NAMALWA (cell line): ENCODE data around the gene MLXIPL.
A peak's percentile ranks its signal among the peaks of the same experiment; 100 is the strongest.
"Not testable (repeated sequence)": the region's sequence is repeated elsewhere in the genome, so short reads cannot be mapped to it uniquely, and the experiment has no call there.

Experiments
- DNase-seq: peaks from one replicate; pipeline ENCODE4 v3.0.0-alpha.2; 2015; ENCODE audit warnings: low spot score

Gene MLXIPL

DNA sequence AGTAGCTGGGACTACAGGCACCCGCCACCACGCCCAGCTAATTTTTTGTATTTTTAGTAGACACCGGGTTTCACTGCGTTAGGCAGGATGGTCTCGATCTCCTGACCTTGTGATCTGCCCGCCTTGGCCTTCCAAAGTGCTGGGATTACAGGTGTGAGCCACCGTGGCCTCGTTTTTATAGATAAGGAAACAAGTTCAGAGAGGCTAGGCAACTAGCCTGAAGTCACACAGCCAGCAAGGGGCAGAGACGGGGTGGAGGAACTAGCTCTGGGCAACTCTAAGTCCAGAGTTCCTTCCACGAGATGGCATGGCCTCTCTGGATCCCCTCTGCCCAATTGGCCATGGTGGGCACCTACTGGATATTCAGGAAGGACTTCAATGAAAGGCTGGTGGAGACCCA, 9.4 kb downstream of the MLXIPL start:
- not testable (repeated sequence) for DNase-seq

DNA sequence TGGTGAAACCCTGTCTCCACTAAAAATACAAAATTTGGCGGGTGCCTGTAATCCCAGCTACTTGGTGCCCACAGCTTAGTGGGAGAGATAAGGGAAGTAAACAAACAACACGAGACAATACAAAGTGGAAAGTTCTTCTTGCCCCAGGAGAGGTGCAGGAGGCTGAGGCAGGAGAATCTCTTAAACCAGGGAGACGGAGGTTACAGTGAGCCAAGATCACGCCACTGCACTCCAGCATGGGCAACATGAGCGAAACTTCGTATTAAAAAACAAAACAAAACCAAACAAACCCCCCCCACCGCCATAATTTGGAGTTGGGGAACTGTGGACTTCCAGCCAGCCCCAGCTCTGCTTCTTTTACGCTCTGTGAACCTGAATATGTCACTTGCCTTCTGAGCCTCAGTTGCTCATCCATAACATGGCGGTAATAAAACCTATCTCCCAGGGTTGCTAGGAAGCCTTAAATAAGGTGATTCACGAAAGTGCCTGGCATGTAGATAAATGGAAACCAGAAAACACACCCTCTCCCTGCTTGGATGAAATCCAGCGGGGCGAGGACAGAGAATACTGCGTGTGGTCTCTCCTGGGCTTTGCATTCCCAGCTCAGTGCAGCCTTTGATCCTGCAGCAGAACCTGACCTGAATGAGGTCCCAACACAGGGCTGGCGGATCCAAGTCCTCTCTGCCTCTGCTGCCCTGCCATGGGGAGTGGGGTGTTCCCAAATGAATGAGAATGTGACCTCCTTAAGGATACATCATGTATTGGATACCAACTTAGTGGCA, 10.2 kb downstream of the MLXIPL start:
- no peak for DNase-seq

DNA sequence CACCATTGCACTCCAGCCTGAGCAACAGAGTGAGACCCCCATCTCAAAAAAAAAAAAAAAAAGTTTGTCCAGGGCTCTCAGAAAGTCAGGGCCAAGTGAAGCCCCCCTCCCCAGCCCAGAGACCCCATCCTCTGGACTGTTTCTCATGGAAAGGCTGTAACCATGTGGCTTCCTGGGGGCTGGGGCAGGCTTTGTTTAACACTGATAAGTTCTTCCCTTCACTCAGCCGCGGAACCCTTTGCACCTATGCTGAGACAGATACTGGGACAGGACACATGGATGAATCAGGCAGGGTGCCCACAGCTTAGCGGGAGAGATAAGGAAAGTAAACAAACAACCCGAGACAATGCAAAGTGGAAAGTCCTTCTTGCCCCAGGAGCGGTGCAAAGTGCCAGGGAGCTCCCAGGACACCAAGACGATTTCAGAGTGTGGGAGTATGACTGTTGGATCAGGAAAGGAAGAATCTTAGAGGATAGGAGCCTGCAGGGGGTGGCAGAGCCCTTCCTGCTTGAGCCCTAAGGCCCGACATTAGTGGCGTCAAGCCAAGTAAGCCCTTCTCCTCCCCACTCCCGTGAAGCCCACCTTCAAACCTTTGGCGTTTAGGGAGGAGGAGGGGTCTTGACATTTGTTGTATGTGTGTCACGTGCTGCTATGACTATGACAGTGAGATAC, 11.6 kb downstream of the MLXIPL start:
- no peak for DNase-seq

DNA sequence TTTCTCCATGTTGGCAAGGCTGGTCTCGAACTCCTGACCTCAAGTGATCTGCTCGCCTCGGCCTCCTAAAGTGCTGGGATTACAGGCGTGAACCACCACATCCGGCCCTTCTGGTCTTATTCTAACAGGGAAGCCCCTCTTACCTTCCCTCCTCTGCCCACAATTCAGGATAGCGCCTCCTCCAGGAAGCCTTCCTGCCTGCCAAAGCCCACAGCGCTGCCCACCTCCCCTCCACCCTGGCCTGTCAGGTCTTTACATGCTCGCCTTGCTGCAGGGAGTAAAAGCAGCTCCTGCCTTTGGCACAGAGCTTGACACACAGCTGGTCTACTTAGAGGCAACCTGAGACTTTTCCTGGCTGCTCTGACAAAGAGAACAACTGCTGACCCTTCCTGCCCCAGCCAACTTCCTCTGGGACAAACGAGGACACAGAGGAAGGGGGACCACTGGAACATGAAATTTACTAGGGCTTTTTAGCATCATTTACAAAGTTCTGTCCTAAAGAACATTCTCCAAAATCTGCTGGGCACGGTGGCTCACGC, 13.2 kb downstream of the MLXIPL start:
- no peak for DNase-seq

DNA sequence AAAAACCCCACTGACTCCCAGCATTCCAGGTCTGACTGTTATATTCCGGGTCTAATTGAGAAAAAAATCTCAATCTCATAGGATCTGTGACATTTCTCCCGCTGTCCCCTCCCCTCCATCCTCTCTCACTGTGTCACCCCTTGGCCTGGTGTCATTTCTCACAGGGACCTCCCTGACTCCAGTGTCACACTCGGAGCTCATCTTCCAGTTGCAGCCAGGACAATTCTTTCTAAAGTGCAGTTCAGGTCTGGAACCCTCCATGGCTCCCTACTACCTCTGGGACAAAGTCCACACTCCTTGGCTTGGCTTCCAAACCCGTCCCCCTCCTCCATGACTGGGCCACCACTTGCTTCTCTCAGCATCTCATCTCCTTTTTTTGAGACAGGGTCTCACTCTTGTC, 14.2 kb downstream of the MLXIPL start:
- DNase-seq: no peak

DNA sequence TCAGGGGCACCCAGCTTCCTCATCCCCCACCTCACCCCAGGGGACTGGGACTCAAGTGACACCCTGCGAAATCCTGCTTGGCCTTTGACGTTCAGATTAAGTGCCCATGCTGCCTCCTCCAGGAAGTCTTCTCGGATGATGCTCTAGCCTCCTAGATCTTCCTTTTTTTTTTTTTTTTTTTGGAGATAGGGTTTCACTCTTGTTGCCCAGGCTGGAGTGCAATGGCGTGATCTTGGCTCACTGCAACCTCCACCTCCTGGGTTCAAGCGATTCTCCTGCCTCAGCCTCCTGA, 16.7 kb downstream of the MLXIPL start:
- not testable (repeated sequence) for DNase-seq

DNA sequence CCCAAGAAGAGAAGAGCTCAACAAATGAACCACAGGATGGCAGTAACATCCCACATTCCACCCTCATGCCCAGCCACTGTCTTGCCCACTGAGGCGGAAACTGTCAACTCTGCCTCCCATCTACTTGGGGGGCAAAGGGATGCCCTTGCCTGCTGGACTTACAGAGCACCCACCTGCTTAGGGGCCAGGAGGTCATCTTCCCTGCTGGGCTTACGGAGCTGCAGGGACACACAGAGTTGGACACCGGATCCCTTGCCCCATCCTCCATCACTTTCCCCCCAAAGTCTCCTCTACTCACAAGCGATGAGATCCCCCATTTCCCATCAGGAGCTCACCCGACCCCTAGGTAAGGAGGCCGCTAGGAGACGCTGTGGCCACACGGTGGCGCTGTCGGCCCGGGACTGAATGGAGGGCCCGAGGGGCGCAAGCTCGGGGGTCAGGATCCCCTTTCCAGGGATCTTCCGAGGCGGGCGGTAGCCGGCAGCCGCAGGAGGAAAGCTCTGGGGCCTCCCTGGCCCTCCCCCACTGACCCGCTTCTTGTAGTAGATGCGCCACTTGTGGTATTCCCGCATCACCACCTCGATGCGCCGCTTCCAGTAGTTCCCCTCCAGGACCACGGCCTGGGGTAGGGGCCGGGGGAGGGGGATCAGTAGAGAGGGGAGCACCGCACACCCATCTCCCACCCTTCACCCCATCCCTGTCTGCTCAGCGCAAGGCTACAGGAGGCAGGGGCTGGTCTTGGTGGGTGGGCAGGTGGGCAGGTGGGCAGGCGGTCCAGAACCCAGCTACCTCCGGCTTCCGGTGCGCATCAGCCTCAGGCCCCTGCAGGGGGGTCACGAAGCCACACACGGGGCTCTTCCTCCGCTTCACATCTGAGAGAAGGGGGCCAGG, 17.3 kb downstream of the MLXIPL start:
- DNase-seq: peak; percentile 84

DNA sequence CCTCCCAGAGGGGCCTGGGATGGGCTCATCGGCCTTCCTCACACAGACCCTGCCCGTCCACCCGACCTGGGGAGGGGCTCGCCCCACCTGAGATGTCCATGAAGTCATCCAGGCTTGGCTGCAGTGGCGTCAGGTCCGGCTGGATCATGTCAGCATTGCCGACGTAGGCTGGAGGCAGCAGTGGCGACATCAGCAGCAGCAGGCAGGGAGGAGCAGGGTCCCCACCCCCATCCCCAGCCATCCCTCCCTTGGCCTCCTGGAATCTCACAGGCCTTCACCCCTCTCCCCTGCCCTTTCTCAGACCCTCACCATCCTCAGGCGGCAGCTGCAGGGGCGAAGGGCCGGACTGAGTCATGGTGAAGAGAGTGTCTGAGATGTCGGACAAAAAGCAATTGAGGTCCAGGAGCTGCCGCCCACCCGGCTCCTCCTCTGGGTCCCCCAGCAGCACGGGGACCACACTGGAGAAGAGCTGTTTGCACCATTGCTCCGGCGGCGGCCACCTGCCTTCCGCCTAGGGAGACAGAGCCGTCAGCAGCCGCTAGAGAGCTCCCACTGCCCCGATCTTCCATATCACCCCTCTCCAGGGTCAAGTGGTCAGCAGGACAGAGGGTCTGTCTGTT, 18.6 kb downstream of the MLXIPL start:
- no peak for DNase-seq

DNA sequence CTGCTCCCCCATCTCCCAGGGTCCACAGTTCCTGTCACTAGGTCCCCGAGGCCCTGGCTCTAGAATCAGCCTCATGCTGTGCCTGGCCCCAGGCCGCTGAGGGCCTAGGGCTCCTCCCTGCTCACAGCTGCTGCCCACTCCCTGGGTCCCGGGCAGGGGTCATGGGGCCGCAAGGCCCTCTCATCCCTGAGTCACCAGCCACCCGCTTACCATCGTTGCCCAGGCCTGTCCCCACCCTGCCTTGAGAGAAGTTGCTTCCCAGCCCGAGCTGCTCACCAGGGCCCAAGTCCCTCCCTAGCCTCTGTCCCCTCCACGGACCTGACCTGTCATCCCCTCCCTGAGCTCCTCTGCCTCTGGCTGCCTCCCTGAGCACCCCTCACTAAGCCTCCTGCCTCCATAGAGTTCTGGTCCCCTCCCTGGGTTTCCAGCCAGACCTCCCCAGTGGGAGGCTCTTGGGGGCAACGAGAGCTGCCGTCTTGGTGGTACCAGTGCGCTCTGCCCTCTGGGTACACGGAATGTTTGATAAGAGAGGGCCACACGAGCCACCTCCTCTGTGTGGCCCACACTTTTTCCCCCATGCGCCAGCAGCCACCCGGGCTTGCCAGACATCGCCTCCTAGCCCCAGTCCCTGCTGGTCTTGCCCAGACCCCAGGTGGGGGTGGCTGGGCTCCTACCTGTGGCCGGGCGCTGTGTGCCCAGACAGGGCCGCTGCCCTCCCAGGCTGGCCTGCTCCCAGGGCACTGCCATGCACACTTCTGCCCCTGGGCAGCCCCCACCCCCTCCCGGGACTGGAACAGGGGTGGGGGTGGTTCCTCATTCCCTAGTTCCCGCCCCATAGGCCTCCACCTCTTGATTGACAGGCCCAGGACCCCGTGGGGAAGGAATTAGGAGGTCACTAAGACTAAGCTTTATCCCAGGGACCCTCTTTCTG, 21.3 kb downstream of the MLXIPL start:
- no peak for DNase-seq

DNA sequence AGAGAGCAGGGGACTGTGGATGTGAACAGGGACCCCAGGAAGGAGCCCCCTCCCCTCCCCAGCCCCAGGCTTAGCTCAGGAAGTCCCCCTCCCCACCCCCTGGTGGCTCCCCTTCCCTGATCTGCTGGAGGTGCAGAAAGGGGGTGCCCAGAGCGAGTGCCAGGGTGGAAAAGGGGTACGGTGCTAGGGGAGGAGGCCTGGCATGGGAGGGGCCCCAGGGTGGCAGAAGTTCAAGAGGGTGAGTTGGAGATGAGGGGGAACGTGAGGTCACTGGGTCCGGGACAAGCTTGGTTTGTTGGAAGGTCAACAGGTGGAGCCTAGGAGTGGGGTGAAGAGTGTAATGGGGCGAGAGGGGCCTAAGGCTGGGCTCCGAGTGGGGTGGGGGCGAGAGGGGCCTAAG, 24.4 kb downstream of the MLXIPL start:
- no peak for DNase-seq

DNA sequence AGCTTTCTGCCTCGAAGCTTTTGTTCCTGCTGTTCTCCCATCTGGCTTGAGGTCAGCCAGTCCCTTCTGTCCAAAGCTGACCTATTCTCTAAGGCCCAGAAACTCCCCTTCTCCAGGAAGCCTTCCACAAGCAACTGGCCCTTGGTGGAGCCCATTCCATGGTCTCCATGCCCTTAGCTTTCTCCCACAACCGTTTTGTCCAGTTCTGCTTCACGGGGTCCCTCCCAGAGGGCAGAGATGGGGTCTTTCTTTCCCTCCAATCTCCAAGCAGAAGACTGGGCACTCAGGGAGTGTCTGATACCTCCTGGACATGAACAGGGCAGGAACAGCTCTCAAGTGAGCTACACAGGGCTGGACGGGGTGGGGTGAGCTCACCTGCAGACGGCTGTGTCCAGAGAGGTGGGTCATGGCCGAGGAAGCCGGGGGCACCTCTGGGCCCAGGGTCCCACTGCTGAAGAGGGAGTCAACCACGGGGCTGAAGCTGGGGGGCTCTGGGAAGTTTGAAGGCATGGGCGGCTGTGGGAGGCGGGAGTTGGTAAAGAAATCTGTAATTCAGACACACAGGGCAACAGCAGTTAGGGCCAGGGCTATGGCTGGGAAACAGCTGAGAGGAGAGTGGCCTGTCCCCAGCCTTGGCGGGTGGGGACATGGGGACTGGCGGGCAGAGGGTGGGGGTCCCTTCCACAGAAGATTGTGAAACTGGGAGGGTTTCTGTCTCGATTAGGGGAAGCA, 25.0 kb downstream of the MLXIPL start:
- DNase-seq: no peak

DNA sequence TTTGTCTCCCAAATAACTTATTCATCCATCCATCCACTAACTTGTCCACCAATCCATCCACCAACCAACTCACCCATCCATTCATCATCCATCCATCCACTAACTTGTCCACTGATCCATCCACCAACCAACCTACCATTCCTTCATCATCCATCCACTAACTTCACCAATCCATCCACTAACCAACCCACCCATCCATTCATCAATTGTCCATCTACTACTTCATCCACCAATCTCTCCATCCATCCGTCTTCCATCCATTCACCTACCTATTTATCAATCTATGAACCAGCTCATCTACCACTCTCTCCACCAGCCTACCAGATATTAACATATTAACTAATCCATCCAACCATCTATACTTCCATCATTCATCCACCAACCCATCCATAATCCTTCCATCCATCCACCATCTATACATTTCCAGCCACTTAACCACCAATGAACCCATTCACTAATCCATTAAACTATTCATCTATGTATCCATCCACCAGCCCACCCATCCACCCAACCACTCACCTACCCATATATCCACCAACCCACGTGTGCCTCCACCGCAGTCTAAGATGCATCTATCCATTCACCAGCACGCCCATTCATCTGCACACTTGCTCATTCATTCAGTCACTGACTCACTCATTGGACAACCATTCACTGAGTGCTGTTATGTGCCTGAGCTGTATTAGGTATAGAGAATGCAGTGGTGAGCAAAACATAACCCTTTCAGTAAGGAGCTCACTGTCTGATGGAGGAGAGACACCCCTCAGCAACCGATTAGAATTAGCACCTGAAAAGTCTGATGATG, 26.1 kb downstream of the MLXIPL start:
- peak; percentile 40 for DNase-seq

DNA sequence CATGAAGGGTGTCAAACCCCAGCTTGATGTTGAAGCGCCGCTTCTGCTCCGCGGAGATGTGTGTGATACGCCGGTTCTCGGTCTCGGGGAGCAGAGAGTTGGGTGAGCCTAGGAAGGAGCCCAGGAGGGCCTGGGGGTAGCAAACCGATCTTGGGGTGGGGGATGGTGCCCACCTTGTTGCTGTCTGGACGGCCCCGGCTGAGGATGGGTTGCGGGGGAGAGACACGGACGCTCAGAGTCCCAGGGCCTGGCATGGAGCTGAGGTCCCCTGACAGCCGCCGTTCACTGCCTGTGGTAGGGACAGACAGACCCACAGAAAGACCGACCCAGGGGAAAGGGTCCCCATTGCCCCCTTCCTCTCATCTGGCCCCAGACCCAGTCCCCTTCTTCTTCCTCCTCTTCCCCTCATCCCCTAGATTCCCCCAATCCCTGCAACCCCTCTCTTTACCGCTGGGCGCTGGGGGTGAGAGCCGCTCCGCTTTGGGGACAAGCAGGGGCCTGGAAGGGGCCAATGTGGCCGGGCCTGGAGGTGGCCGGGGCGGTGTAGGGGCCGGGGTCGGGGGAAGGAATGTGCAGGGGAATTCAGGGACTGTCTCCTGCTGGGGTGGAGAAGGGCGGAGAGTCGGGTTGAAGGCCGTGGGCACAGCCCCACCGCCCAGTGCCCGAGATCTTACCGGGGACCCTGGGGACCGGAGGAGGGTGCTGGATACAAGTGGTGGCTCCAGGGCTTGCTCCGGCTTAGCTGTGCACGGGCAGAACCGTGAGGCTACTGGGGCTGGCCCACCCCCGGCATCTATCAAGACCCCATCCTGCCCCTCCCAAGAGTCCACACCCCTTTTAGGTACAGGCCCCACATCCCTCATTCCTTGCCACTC, 27.9 kb downstream of the MLXIPL start:
- no peak for DNase-seq

DNA sequence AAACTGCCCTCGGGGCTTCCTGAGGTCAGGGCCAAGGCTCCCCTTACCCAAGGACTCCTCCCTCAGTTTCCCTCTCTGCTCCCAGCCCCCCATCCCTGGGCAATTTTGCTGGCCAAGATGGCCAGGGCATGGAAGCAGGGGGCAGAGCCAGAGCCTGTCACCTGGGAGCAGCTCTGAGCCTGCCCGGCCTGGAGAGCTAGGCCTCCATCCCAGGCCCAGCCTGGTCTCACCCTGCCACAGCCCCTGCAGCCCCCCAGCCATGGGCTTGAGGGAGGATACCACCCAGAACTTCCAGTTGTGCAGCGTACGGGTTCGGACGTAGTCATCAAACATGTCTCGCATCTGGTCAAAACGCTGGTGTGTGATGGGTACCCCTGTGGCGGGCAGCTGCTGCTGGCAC, 29.0 kb downstream of the MLXIPL start:
- no peak for DNase-seq

DNA sequence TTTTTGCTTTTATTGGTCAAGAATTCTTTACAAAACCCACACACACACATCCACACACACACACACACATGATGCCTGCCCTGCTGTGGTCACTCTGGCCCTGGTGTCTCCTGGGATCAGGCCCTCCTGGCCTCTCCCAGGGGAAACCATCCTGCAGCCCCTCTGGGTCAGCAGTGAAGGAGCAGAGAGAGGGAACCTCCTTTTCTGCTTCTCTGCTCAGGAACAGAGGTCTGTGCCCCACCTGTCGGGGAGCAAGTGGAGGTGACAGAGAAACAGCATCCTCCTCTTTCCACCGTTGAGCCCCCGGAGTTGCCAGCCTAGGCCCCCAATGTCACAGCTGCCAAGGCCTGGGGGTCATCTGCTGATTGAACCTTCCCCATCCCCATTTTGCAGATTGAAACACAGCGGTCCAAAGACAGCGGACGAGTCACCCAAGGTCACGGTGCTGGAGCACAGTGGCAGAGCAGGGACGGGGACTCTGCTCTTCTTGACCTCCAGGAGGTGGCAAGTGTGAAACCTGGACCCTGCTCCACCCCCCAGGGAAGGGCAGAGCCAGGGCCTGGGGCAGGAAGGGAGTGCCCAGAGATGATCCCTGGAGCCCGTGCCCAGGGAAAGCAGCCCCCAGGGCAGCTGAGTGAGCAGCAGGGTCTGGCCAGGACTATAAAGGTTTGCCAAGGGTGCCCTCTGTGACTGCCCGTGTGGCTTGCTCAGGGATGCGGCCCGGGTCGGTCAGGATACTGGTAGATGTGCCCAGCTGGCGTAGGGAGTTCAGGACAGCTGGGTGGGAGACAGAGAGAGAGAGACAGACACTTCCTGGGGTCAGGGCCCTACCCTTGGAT, 30.9 kb downstream of the MLXIPL start:
- DNase-seq: no peak

DNA sequence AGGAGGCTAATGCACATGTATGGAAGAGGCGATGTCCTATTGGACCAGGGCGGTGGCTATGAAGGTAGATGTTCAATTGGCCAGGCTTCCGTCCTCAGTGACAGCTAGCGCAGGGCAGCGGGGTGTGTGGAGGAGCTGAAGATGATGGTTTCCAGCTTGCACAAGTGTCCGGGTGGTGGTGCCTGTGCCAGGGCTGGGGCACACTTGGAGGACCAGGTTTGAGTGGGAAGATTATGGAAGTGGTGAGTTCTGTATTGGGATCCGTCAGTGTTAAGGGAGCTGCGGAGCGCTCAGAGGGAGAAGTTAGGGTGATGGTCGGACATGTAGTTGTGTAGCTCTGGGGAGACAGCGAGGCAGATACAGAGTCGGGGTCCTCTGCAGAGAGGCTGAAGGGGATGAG, 37.4 kb downstream of the MLXIPL start:
- no peak for DNase-seq

DNA sequence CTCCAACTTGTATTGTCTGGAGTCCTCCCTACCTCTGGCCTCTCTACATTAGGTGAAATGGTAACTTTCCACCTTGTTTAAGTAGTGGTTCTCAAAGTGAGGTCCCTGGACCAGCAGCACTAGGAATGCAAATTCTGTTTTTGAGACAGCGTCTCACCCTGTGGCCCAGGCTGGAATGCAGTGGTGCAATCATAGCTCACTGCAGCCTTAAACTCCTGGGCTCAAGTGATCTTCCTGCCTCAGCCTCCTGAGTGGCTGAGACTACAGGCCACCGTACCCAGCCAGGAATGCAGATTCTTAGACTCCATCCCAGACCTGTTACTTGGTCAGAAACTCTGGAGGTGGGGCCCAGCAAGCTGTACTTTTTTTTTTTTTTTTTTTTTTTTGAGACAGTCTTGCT, 39.1 kb downstream of the MLXIPL start:
- peak; percentile 45 for DNase-seq
